ENCODE data around the gene ARHGAP26.

Gene ARHGAP26

DNA sequence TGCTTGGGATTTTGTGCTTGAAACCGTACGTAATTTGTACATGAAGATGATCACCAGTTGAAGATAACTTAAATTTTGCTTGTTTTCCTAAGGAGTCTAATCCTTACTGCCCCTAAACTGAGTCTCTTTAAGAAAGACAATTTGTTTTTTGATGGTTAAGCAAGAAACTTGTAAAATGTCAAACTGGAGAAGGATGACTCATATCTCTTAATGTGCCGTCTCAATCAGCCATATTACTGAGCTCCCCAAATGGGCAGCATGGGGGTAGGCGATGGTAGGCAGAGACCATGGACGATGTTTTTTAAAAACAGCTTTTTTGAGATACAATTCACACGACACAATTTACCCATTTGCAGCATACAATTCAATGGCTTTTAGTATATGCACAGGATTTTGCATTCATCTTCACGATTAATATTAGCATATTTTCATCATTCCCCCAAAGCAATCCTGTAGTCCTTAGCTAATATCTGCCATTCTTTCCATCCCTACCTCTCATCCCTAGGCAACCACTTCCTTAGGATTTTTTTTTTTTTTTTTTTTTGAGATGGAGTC is 14.3 kb downstream of the ARHGAP26 start:
- DNase-seq (ENCODE audit: low read depth in 2 of 2), result no peak

DNA sequence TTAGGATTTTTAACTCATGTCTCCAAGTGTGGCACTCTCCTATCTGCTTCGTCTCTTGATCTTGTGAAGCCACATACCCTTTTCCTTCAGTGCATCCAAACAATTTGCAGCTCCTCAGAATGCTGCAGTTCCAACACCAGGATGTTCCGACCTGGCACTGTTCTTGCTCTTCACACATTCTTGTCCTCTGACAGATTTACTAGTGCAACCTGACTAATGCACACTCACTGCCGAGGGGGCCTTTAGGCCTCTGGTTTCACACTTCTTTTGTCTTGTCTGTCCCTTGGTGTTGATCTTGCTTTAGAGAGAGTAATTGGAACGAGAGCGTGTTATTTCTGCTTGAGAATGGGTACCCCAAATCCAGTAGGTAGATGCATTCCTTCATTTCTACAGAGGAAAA is 15.0 kb downstream of the ARHGAP26 start:
- no peak for DNase-seq (ENCODE audit: low read depth in 2 of 2)

DNA sequence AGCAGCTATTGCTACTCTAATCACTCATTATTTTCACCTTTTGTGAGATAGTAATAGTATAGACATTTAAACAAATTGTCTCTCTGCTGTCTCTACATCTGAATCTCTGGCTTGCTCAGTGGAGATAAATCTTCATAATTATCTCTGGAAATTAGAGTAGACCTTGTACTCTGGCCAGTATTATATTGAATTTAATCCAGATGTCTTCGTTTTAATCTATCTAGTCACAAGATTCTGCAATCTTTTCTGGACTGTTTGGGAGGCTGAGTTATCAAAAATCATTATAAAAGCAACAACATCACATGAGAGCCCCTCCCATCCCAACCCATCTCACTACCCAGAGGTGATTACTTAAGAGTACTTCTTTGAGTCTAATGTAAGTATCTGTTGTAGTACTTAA is 19.0 kb downstream of the ARHGAP26 start:
- DNase-seq (ENCODE audit: low read depth in 2 of 2), result no peak

DNA sequence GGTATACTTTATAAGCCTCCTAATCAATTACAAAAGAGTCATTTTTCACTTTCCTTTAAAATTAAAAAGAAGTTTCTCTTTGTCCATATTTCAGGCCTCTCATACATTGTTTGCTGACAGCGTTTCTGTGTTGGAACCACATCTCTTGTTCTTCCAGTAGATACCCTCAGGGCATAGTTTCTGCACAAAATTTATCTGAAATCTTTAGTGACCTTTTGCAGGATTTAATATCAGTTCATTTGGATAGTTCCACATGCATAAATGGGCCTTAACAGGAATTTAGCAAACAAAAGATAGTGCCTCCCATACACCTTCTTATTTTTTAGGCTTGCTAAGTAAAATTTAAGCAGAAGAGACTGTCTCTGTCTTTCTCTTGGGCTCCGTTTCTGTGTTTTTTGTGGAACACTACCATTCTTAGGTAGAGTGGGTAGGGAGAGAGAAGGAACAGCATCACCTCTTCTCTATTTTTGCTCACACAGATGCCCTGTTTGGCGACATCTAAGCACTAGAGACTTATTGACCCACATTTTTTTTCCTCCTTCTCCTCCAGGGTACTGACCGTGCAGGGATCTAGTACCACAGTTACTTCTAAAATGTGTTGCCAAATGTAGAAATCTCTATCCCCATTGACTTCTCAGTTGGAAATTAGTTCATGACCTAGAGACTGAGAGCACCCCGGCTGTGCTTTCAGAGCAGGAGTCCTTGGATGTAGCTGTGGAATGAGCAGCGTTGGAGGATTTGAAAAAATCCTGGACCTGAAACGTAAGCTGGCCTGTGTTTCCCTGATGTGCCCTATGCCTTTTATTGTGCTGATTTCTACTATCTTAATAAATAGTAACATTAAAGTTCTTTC is 22.1 kb downstream of the ARHGAP26 start:
- no peak for DNase-seq (ENCODE audit: low read depth in 2 of 2)

DNA sequence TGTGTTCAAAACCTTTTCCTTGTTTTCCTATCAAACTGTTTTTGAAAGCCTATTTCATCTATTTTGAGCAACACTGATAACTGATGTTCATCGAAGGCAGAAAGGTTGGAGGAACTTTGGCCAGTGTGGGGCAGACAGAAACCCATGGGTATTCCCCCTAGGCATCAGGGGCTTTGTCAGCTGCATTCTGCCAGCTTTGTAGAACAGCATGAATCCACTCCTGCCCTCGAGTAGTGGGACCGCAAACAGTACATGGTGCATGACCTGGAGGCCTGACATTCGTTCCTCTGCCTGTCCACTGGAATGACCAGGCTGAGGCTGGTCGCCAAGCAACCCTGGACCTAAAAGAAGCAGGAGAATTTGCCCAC is 22.7 kb downstream of the ARHGAP26 start:
- DNase-seq (ENCODE audit: low read depth in 2 of 2), result no peak

- DNase-seq (ENCODE audit: low read depth in 2 of 2), result no peak
Observed at GRCh38 chr5:142794537-142794936, 24.4 kb downstream of the ARHGAP26 start.

GRCh38 chr5:142795251-142795650 is 25.1 kb downstream of the ARHGAP26 start:
- DNase-seq (ENCODE audit: low read depth in 2 of 2), result no peak

GRCh38 chr5:142796492-142797109 is 26.4 kb downstream of the ARHGAP26 start:
- DNase-seq (ENCODE audit: low read depth in 2 of 2), result no peak

- no peak for DNase-seq (ENCODE audit: low read depth in 2 of 2)
Observed at GRCh38 chr5:142797420-142797819, 27.2 kb downstream of the ARHGAP26 start.

- no peak for DNase-seq (ENCODE audit: low read depth in 2 of 2)
Observed at GRCh38 chr5:142798099-142798770, 28.1 kb downstream of the ARHGAP26 start.

GRCh38 chr5:142800776-142801494 is 30.8 kb downstream of the ARHGAP26 start:
- peak in 1 of 2 donors; percentile 24 for DNase-seq (ENCODE audit: low read depth in 2 of 2)

- no peak for DNase-seq (ENCODE audit: low read depth in 2 of 2)
Observed at GRCh38 chr5:142801495-142801871, 31.3 kb downstream of the ARHGAP26 start.

- DNase-seq (ENCODE audit: low read depth in 2 of 2), result no peak
Observed at GRCh38 chr5:142803428-142804125, 33.4 kb downstream of the ARHGAP26 start.

GRCh38 chr5:142805339-142805738 is 35.2 kb downstream of the ARHGAP26 start:
- no peak for DNase-seq (ENCODE audit: low read depth in 2 of 2)

- no peak for DNase-seq (ENCODE audit: low read depth in 2 of 2)
Observed at GRCh38 chr5:142806841-142807267, 36.7 kb downstream of the ARHGAP26 start.

DNA sequence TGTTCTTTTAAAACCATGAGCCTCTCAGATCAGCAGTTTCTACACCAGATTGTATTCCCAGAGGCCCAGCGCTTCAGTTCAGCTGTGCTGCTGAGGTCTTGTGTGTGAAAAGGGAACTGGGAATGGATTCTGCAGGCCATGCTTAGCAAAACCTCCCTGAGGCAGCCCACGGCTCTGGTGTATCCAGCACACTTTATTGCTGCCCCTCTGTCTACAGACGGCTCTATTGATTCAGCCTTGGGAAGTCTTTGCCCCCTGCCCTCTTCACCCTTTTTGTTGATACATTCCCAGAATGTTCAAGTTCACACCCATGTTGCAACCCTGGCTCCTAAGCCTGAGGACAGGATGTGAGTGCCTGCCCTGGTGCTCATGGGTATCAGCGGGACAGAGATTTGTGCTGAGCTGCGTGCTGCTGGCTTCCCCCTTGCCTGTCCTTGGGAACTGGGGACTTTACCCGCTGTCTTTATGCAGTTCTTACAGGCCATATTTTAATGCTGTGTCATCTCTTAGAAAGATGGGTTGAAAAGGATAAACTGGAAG is 37.3 kb downstream of the ARHGAP26 start:
- DNase-seq (ENCODE audit: low read depth in 2 of 2), result no peak

DNA sequence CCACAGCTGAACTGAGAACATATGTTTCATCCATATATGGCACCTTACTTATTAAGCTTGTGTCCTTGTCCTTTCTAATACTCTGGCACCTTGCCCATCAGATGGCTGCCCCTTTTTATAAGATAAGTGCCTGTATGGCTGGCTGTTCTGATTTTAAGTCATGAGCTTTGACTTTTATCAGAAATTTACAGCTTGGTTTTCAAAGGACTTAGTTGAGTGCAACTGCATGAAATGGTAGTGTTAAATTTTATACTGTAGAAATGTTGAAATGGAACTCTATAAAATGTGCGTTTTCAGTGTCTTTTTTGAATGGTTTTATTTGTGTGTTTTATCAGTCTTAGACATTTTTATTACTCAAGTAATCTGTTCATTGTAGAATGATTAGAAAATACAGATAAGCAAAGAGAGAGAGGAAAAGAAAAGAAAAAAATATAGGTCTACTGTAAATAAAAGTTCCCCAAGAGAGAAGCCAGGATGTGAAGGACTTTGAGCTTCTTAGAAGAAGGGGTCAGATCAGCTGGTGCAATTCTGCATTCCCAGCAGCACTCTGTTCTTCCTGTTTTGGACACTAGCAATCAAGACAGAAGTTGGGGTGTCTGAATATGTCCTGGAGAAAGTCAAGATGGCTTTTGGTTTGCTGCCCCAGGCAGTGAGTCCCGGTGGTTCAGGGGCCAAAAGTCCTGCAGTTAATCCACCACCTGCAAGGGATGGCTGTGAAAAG is 38.9 kb downstream of the ARHGAP26 start:
- no peak for DNase-seq (ENCODE audit: low read depth in 2 of 2)

DNA sequence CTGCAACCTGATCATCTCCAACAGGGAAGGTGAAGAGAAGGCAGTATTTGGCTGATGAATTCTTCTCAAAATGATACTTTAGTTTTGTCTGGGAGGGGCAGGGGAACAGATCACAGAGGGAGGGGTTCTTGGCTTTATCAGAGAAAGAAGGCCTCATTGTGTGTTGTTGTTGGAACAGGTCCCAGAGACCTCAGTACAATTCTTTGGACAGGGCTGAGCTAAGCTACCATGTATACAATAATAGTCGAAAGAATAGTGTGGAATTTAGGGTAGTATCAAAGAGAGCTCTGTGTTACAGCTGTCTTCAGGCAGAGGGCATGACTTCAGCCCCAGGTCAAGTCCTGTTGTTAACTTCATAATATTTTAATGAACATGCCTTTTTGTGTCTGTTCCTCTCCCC is 39.9 kb downstream of the ARHGAP26 start:
- no peak for DNase-seq (ENCODE audit: low read depth in 2 of 2)

DNA sequence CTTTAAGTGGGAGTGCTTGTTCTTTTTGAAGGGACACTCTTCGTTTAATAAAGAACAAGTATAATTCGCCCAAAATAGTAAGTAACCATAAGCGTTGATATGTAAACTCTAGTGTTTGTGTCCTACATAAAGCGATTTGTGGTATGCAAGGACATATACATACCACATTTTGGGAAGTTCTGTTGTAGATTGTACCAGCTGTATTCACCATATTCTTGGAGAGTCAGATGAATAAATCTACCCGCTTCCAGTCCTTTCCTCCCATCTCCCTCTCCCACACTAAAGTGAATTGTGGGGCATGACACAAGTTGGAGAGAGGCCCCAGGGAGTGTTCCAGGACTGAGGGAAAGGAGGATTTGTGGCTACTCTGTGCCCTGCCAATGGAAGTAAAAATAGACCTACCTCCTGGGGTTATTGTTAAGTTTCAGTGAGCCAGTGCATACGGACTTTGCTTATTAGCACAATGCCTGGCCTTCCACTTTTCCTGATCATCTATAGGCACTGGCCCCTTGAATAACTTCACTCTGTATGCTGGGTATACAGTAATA is 40.6 kb downstream of the ARHGAP26 start:
- DNase-seq (ENCODE audit: low read depth in 2 of 2), result no peak

All from stimulated activated CD4-positive, alpha-beta T cell treated with anti-CD3 and anti-CD28 coated beads, Interleukin-1b, Interleukin-23, amount 100 ng/mL, for 4 hours (primary cell).